IPS-18c (cell line): ENCODE measurements around the gene PLA2G4E.
A peak's percentile ranks its signal among the peaks of the same experiment; 100 is the strongest.

Experiments
- H3K4me3 ChIP-seq: 2 replicates; pipeline ENCODE4 v1.7.0; 2013; ENCODE audit warnings: low read depth, mild to moderate bottlenecking, low read length, moderate library complexity; ENCODE audit not compliant: insufficient read depth
- H3K9me3 ChIP-seq: one replicate; pipeline ENCODE4 v1.6.1; 2013; ENCODE audit warnings: mild to moderate bottlenecking, low read length, moderate library complexity; ENCODE audit not compliant: control insufficient read depth, insufficient read depth

PLA2G4E gene

DNA sequence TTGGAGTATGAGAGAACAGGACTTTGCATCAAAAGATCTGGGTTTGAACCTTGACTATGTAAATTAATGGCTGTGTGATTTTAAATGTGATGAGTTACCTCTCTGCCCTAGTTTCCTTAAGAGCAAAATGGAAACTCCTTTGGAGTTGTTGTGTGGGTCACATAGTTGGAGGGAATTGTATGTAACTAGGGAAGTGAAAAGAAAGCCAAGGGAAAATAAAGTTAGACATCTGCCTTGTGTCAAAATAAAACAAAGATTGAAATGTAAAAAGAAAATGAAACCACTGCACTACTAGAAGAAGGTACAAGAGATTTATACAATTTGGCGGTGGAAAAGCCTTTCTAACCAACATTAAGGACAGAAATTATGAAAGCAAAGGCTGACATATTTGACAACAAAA is 46.8 kb downstream of the PLA2G4E start:
- no peak overlapping the region for H3K4me3 ChIP-seq
- H3K9me3 ChIP-seq, result no peaks in the 10 kb centered on the region

DNA sequence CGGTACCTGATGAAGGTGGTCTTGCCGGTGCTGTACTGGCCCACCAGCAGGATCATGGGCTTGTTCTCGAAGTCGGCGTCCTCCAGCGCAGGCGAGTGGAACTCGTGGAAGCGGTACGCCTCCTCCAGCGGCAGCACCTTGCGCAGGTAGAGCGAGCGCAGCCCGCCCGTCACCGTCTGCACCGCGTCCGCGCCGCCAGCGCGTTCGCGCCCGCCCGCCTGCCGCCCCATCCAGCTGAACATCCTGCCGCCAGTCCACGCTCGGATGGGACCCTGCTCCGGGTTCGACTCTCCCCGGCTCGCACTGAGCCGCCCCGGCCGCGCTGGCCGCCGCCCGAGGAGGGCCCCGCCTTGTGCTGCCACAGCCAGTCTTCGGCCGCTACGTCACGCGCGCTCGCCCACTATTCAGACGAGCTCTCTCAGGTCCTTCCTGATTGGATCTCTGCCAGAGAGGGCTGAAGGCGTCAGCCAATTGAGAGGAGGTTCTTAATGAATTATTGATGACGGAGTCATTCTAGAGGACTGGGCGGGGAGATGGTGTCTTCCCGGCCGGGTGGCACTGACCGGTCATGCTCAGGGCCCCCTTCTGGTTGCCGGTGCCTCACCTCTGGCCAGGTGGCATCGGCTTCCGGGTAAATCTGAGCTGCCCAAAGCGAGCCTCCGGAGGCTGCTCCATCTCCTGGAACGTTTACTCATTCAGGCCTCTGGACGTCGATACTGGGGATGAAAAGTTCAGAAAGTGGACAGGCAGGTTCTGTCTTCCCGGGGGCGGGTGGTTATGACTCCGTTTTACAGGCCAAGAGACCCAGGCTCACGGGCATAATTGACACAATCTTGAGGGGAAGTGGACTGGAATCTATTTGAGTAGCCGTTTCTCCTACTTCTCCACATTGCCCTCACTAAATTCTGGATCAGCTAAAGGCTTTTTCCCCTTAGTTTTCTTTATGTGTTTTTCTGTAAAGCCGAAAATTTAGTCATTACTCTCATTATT is 48.3 kb downstream of the PLA2G4E start, which contains the start of gene EHD4:
Gene EHD4, minus strand, starts transcription at position 305 of the 990 bp plus-strand sequence. Its CDS starts 63 bp downstream, at position 242.
- Histone ChIP-seq H3K4me3 (peak within 1 kb of the TSS; percentile 90), H3K9me3 (no peaks in the 10 kb centered on the region)

DNA sequence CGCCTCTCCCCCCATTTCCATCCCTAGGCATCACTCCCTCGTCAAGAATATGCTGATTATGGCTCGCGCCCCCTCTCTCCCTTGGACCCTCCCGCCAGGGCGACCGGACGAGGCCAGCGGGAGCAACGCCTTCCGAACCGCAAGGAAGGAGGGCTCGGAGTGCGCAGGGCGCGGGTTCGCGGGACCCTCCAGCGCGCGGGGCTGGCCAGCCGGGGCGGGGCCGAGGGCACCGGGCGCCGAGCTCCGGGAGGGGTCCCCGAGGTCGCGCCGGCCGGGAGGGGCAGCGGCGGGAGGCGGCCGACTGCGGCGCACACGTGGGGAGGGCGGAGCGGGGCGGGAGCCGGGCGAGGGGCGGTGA is 49.0 kb downstream of the PLA2G4E start:
- Histone ChIP-seq H3K4me3 (peak overlapping the region; percentile 90), H3K9me3 (no peaks in the 10 kb centered on the region)

DNA sequence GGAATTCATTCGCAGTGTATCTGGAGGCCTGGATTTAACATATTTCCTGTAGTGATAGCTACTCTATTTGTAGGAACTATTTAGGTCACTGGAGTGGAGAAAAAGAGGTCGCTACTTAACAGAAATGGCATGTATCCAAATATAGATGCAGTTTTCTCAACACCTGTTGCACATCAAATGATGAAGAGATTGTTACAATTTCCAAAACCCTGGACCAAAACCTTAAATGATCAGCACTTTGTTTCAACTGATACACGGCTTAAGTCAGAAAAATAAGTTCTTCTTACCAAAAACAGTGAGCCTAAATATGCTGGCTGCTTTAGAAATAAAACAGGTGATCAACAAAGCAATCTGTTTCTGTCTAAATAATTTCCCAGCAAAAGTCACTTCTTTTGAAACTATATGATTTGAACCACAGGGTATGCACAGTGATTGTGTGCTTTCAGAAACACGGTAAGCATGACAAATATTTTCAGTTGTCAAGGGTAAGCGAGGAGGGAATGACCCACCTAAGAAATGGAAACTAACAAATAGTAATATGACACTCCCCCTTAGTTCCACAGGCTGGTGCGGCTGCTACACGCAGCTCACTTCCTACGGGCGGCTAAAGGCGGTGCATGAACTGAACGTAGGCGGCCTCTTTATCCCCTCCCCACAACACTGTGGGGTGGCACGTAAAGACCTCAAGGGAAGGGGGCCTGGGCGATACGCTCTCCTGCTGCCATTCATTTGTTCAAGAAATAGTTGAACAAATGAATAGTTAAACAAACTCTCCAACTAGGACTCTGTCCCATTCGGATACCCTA is 49.5 kb downstream of the PLA2G4E start:
- Histone ChIP-seq H3K4me3 (peak overlapping the region; percentile 90), H3K9me3 (no peaks in the 10 kb centered on the region)

DNA sequence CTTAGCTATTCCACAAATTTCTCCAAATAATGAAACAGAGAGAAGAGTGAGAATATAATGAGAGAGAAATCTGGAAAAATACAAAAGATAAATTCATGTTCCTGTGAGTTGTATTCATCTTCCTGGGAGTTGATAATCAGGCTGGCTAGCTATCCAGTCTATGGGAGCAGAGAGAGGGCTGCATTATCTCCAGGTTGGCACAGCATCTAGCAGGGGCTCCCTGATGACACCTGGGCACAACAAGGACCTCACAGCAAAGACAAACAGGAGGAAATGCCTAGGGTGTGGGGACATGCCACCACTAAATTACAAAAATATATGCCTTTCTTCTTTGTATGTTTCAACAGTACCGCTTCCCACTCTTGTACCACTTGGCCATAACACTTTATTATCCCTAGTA is 50.4 kb downstream of the PLA2G4E start:
- Histone ChIP-seq H3K9me3 (no peaks in the 10 kb centered on the region), H3K4me3 (no peak overlapping the region)

DNA sequence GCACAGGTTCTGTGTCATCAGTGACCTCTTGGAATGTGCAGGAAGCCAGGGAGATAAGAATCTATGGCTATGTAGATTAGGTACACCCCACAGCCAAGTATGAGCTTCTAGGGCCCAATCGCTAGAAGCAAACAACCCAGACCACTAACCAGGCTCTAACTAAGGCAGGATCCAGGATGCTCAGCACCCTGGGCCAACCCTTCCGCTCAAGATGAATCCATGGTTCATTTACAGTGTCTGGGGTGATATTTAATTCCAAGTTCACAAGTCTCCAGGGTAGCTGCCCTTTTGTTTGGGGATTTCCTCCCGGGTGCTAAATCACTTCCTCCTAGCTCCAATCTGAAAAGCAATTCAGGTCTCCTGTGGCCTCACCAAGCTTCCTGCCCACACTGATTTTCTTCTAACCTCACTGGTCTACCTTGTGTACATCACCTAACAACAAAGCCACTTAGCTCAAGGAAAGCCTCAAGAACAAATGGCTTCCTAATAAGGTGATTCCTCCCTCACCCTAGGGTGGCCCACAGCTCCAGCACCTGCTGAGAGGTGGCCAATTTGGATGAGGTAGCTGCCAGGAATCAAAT is 50.9 kb downstream of the PLA2G4E start:
- H3K4me3 ChIP-seq, result no peak overlapping the region

DNA sequence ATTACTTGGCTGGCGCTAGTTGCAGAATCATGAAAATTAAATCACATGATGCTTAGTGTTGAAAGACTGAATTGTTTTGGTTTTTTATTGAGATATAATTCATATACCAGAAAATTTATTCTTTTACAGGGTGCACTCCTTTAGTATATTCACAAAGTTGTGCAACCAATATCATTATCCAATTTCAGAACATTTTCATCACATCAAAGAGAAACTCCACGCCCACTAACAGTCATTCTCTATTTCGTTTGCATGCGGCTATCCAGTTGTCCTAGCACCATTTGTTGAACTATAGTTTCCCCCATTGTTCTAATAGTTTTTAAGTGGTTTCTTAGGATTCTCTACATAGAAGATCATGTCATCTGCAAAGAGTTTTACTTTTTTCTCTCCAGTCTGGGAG is 52.1 kb downstream of the PLA2G4E start:
- Histone ChIP-seq H3K4me3 (no peak overlapping the region), H3K9me3 (no peaks in the 10 kb centered on the region)

More for the DNA sequence above, 50.9 kb downstream of the PLA2G4E start:
- no peaks in the 10 kb centered on the region for H3K9me3 ChIP-seq

DNA sequence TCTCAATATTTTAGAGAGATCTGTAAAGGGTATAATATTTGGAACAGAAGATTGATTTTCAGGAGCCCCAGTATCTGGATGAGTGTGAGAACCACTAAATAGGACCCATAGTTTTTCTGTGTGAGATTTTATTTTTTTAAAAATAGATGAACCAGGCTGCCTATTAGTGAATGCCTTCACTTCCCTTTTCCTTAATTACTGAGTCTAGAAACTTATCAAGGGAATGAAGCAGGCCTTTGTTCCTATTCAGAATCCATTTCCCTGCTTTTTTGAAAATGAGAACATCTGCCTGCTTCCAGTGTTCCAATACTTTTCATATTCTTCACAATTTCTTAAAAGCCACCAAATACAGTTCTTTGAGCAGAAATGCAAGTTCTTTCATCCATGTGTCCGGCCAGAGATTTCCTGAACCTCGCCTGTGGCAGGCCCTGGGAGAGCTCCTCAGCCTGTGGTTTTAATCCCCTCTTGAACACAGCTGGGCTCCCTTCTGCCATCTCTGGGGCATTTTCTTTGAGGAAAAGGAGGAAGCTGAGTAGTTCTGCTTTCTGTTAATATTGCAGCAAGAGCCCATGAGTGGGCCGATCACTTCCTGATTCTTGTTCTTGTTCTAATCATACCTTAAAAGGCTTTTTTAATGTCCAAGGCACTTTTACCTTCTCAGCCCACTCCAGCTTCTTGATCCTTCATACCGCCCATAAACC is 53.2 kb downstream of the PLA2G4E start:
- no peaks in the 10 kb centered on the region for H3K9me3 ChIP-seq
- no peak overlapping the region for H3K4me3 ChIP-seq

DNA sequence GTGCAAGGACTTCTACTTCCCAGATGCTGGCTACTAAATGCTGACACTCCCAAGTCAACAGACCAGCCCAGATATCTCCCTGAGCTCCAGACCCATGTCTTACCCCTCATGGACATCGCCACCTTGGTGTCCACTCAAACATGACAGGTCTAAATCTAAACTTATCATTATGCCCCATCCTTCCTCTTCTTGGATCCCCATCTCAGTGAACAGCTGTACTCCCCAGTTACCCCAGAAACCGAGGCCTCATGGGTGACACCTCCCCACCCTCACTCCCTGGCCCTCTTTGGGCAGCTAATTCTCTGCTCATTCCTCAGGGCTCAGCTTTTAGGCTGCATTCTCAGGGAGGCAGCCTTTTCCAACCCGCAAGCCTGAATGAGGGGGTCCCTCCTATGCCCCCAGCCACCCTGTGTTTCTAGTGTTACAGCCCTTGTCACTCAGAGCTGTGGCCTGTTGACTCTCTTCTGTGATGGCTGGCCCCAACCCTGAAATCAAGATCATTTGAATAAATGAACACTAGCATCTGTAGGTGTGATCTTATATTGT is 53.8 kb downstream of the PLA2G4E start:
- H3K4me3 ChIP-seq, result no peak overlapping the region
- no peaks in the 10 kb centered on the region for H3K9me3 ChIP-seq

DNA sequence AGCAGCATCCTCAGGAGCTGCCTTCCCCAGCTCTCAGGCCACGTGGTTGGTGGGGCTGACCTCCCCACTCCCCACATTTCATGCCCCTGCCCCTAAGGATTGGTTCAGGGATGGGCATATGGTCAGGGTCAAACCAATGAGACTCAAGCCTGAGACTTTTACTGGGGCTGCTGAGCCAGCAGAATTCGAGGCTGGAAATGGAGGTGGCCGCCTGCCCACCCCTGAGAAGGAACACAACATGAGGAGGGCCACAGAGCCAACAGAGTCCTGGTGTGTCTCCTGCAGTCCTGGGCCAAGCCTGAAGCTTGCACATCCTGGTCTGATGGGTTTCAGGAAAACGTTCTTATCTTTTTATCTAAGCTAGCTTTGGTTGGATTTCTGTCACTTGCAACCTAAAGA is 54.4 kb downstream of the PLA2G4E start:
- Histone ChIP-seq H3K4me3 (no peak overlapping the region), H3K9me3 (no peaks in the 10 kb centered on the region)

DNA sequence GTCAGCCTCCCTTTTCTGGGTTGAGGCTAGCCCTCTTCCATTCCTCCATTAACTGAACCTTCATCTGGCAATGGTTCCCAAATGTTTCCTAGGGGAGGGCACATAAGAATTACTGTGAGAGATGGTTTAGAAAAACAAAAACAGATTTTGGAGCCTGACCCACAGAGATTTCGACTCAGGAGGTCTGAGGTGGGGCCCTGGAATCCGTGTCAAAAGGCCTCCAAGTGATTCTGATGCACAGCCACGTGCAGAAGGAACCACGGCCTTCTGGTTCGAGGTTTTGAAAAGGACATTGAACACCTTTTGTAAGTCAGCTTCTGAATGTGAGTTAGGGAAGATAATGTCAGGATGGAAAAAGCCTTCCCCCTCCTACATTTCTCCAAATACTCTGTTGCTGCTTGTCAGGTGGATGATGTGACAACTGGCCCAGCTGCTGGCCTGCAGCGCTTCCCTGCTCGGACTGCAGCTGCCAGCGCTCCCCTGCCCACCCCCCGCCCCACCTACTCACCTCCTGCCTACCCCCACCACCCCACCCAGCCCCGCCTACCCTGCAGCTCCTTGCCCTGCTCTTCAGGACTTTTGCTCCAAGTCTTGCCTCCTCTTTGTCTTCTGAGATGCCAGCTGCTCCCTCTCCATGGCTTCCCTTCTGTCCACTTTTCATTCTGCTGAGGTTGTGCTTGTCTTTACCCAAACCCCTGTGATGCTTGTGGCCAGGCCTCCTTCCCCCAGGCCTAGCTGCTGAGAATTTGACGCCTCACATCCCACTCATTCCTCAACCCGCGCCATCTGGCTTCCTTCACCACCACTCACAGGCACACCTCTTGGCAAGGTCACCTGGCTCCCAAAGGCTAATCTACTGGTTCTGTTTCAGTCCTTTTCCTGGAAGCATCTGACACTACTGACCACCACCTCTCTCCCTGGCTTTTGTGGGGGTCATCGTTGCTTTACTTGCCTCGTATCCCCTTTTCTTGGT is 55.1 kb downstream of the PLA2G4E start:
- Histone ChIP-seq H3K9me3 (no peaks in the 10 kb centered on the region), H3K4me3 (no peak overlapping the region)

DNA sequence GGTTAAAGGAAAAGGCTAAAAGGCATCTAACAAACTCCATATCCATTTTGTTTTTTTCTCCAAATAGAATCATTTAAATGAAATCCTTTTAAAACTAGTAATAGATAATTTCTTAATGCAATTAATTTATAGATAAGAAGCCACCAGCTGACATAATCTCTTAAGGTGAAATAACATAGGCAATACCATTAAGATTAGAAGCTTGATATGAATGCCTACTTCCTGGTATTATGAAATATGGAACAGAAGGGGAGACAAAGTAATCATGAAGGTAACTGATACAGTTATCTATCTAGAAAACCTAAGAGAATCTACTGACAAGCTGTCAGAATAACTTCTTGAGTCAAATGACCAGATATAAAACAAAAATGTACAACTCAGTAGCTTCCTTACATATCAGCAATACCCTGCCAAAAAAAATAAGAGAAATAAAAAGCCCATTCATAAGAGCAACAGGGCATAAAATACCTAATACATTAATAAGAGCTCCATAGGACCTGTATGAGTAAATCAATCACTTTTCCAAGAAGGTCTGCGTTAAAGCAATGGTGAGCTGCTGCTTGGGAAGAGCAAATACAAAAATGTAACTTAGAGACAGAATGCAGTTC is 59.1 kb downstream of the PLA2G4E start:
- Histone ChIP-seq H3K9me3 (no peaks in the 10 kb centered on the region), H3K4me3 (no peak overlapping the region)

DNA sequence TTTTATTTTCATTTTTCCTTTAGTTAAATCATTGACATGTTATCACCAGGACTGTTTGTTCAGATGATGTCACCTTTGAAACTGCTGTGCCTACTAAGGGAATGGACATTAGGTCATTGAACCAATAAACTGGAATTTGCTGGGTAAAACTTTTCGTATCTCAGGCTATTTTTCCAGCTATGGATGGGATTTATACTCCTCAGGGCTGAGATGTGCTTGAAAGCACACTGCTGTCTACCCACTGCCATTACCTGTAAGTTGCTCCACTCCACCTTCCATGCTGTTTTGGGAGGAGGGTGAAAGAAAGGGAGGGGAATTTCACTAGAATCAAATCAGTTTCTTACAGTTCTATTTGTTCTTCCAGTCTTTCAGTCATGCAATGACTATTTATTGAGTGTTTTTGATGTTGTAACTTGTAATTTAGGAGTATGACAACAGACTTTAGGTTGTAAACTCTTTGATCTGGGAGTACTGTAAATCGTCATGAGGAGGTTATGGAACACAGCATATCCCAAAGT is 59.8 kb downstream of the PLA2G4E start:
- Histone ChIP-seq H3K4me3 (no peak overlapping the region), H3K9me3 (no peaks in the 10 kb centered on the region)

DNA sequence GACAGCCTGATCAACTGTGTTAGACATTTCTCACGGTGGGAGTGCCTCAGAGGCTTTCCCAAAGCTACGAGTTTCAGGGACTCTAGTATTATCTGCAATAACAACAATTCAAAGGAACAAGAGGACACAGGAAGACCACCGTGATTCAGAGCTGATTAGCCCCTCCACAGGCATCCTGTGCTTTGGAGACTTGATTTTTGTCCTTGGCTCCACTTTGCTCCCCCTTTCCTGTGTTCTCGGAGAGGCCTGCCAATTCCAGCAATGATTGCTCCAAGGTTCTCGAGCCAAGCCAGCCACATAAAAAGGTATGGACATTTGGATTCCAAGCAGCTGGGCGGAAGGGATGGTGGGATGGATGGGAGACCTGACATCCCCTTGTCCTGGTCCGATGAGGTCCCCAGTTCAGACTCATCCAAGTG is 62.8 kb downstream of the PLA2G4E start:
- no peaks in the 10 kb centered on the region for H3K9me3 ChIP-seq
- no peak overlapping the region for H3K4me3 ChIP-seq
